Thyroid gland (tissue), 4 donors: ENCODE results near the gene HCFC1R1. TPM values are rescaled to one million over a fixed set of nuclear protein-coding genes. Genes with fewer than 3 reads are reported as not detected.

Experiments used
- DNase-seq, 2 donors: peaks; one replicate each; pipeline ENCODE4 v3.0.0-alpha.2; 2019
- H3K27ac ChIP-seq, 3 donors: fragments of 200-600 bp; sonication (generic); 1 replicate in 2 of 3; 2 replicates in 1 of 3; pipeline ENCODE4 v1.5.1; 2016 to 2019; ENCODE audit warnings: mild to moderate bottlenecking in 1 of 3, moderate library complexity in 1 of 3
- H3K27me3 ChIP-seq: fragments of 200-600 bp; sonication (generic); one replicate; pipeline ENCODE4 v1.5.1; 2019
- H3K36me3 ChIP-seq, 2 donors: fragments of 200-600 bp; sonication (generic); one replicate each; pipeline ENCODE4 v1.5.1; 2016 to 2019
- H3K4me1 ChIP-seq, 2 donors: fragments of 200-600 bp; sonication (generic); one replicate each; pipeline ENCODE4 v1.5.1; 2017 to 2019
- H3K4me3 ChIP-seq, 3 donors: fragments of 200-600 bp; sonication (generic); replicated peaks in 1 of 3; 1 replicate in 2 of 3; 2 replicates in 1 of 3; pipeline ENCODE4 v1.5.1; 2016; ENCODE audit warnings: mild to moderate bottlenecking in 1 of 3
- H3K9me3 ChIP-seq: fragments of 200-600 bp; sonication (generic); one replicate; pipeline ENCODE4 v1.5.1; 2017
- POLR2A ChIP-seq, 2 donors: fragments of 450-650 bp; IDR thresholded peaks; one replicate each; pipeline ENCODE4 v1.6.1; 2017; ENCODE audit warnings: antibody characterized with exemption in 2 of 2, mild to moderate bottlenecking in 2 of 2, moderate library complexity in 1 of 2
- WGBS, 2 donors: methylation state at CpG; one replicate each; pipeline ENCODE4 v1.1.5; 2017; 5-methylcytosine and 5-hydroxymethylcytosine counted together
- intact Hi-C: fragments of 100-400 bp; cut with DNase I; formaldehyde crosslinking; loops from one replicate; pipeline ENCODE4 v1.15.1; 2023
- total RNA-seq, 4 donors: library from RNA; depleted of rRNA; stranded (reverse); fragments of >200 nt; gene quantifications; one replicate each; pipeline ENCODE4 v1.2.3, GENCODE V29; 2016
- TF ChIP-seq, protein P1 (sequence below), 6 experiments: fragments of 200-600 bp in 3 of 6; fragments of 450-650 bp in 3 of 6; sonication (generic) in 3 of 6; IDR thresholded peaks; one replicate each; pipeline ENCODE4 v1.5.1; 2016 to 2019; ENCODE audit warnings: antibody characterized with exemption in 6 of 6, mild to moderate bottlenecking in 2 of 6, inconsistent platforms in 1 of 6, moderate library complexity in 1 of 6

The HCFC1R1 gene
- total RNA-seq, 4 donors from 2014 or later, result 10.1 to 51.7 (median 29.7) TPM

GRCh38 chr16:3010510-3010909 lies 13.2 kb downstream of the HCFC1R1 start:
- Histone ChIP-seq H3K4me1 (peaks cover 9 to 16% of the 10 kb centered on the region in 2 donors), H3K9me3 (no peaks in the 10 kb centered on the region), H3K27me3 (no peaks in the 10 kb centered on the region), H3K36me3 (no peaks in the 10 kb centered on the region), H3K4me3 (no peak overlapping the region), H3K27ac (no peak overlapping the region)
- DNase-seq, result no peak
- intact Hi-C loops, result no loop called here
- 93 to 96% methylated on average over 8 of the region's 8 CpGs for WGBS, 2 donors
- TF ChIP-seq, protein P1, sequence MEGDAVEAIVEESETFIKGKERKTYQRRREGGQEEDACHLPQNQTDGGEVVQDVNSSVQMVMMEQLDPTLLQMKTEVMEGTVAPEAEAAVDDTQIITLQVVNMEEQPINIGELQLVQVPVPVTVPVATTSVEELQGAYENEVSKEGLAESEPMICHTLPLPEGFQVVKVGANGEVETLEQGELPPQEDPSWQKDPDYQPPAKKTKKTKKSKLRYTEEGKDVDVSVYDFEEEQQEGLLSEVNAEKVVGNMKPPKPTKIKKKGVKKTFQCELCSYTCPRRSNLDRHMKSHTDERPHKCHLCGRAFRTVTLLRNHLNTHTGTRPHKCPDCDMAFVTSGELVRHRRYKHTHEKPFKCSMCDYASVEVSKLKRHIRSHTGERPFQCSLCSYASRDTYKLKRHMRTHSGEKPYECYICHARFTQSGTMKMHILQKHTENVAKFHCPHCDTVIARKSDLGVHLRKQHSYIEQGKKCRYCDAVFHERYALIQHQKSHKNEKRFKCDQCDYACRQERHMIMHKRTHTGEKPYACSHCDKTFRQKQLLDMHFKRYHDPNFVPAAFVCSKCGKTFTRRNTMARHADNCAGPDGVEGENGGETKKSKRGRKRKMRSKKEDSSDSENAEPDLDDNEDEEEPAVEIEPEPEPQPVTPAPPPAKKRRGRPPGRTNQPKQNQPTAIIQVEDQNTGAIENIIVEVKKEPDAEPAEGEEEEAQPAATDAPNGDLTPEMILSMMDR (IDR thresholded peaks at IDR 0.05), result no peak
- no peak for TF ChIP-seq POLR2A (IDR thresholded peaks at IDR 0.05)

GRCh38 chr16:3009568-3010390 lies 14.0 kb downstream of the HCFC1R1 start:
- Histone ChIP-seq H3K27ac (no peak overlapping the region), H3K27me3 (no peaks in the 10 kb centered on the region), H3K4me3 (no peak overlapping the region), H3K36me3 (no peaks in the 10 kb centered on the region), H3K9me3 (no peaks in the 10 kb centered on the region), H3K4me1 (peaks cover 9 to 19% of the 10 kb centered on the region in 2 donors)
- 34 to 37% methylated on average over 15 to 20 of the region's 21 CpGs for WGBS, 2 donors
- DNase-seq, result peak; percentile 73 to 76
- intact Hi-C loops, result no loop called here
- no peak for TF ChIP-seq POLR2A (IDR thresholded peaks at IDR 0.05)
- TF ChIP-seq, protein P1 (IDR thresholded peaks at IDR 0.05), result no peak

DNA sequence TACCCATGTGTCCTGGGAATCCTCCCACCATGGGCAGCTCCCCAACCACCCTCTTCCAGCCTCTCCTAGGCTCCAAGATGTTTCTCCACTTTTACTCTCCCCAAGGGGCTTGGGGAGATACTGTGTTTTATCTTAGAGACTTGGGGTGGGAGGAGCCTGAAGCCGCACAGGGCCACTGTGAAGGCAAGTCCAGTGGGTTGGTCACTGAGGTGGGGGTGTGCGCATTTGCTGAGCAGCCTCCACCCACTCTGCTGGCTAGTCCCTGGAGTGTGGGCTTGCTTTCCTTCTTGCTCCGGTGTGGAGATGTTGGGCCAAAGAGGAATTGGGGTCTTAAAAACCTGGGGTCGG lies 15.1 kb downstream of the HCFC1R1 start:
- H3K4me3 ChIP-seq, result no peak overlapping the region
- H3K4me1 ChIP-seq, result peaks cover 9 to 20% of the 10 kb centered on the region in 2 donors
- H3K27me3 ChIP-seq, result no peaks in the 10 kb centered on the region
- H3K27ac ChIP-seq, result no peak overlapping the region
- no peak for DNase-seq
- H3K9me3 ChIP-seq, result no peaks in the 10 kb centered on the region
- no peaks in the 10 kb centered on the region for H3K36me3 ChIP-seq
- intact Hi-C loops, result no loop called here
- WGBS, 2 donors, result 52 to 80% methylated on average over 4 of the region's 4 CpGs
- TF ChIP-seq, protein P1 (IDR thresholded peaks at IDR 0.05), result no peak
- TF ChIP-seq POLR2A (IDR thresholded peaks at IDR 0.05), result no peak

DNA sequence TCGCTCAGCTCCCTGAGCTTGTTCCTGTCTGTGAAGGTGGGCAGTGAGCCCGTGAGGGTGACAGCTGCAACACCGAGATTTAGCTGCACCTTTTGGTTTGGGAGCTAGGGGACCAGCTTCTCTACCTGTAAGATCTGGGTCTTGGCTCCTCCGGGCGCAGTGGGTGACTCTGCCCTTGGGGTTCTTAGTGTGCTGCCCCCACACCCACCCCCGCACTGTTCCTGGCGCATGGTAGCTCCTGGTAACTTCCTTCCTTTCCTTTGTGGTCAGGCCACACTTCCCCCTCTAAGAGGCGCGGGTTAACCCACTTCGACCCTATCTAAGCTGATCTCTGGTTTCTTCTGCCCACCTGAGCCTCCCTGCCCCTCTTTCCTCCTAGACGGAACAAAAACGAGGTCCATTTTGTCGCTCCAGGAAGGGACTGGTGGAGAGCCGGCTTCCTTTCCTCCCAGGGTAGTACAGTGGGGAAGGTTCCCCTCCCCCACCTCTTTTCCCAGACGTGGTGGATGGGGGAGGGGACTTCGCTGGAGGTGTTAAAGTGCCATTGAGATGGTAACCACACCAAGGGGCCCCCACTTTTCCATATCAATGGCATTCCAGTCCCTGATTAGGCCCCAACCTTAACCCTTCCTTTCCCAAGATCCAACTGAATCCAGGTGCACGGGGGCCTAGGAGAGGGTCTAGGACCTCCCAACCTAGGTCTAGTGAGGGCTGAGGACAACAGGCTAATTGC lies 15.6 kb downstream of the HCFC1R1 start:
- no peak overlapping the region for H3K4me3 ChIP-seq
- TF ChIP-seq POLR2A (IDR thresholded peaks at IDR 0.05), result no peak
- TF ChIP-seq, protein P1 (IDR thresholded peaks at IDR 0.05), result no peak
- peaks cover 9 to 20% of the 10 kb centered on the region in 2 donors for H3K4me1 ChIP-seq
- intact Hi-C loops, result no loop called here
- no peaks in the 10 kb centered on the region for H3K36me3 ChIP-seq
- no peaks in the 10 kb centered on the region for H3K9me3 ChIP-seq
- WGBS, 2 donors, result 30 to 45% methylated on average over 17 of the region's 17 CpGs
- no peaks in the 10 kb centered on the region for H3K27me3 ChIP-seq
- no peak overlapping the region for H3K27ac ChIP-seq
- DNase-seq, result no peak
